ENCODE results near the gene ACTL9.
"Not testable (repeated sequence)": the region's sequence is repeated elsewhere in the genome, so short reads cannot be mapped to it uniquely, and the experiment has no call there.

The ACTL9 gene, protein sequence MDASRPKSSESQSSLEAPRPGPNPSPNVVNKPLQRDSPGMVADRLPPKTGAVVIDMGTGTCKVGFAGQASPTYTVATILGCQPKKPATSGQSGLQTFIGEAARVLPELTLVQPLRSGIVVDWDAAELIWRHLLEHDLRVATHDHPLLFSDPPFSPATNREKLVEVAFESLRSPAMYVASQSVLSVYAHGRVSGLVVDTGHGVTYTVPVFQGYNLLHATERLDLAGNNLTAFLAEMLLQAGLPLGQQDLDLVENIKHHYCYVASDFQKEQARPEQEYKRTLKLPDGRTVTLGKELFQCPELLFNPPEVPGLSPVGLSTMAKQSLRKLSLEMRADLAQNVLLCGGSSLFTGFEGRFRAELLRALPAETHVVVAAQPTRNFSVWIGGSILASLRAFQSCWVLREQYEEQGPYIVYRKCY

DNA sequence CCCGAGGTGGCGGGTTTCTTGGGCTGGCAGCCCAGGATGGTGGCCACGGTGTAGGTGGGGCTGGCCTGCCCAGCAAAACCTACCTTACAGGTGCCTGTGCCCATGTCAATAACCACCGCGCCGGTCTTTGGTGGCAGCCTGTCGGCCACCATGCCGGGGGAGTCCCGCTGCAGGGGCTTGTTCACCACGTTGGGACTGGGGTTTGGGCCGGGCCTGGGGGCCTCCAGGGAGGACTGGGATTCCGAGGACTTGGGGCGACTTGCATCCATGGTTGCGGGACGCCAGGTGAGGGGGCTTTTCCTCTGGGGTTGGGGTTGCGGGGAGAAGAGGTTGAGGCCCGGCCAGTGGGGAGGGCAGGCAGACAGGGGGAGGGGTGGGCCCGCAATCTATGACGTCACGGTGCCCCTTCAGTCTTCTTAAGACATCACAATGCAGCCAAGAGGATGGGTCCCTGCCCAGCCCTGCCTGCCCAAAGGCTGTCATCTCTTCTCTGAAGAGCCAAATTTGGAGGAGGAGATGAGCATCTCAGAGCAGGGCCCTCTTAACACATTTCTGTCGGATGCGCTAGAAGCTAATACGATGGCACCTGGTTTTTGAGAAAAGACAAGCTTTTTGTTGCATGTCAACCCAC lies at the start of gene ACTL9:
Gene ACTL9 (minus strand): TSS at position 363 of the 631 bp plus-strand sequence. CDS start 94 bp downstream, at position 269.
- no peak within 1 kb of the TSS for H3K4me3 ChIP-seq (ENCODE audit: low read length)
- no peaks in the 10 kb centered on the region for H3K79me2 ChIP-seq (ENCODE audit: control insufficient read depth, low read length)
- no peaks in the 10 kb centered on the region for H3K27me3 ChIP-seq (ENCODE audit: control insufficient read depth, low read length)
- no peaks in the 10 kb centered on the region for H3K9me2 ChIP-seq (replicated peaks; ENCODE audit: control insufficient read depth, low read length)
- no peaks in the 10 kb centered on the region for H3K4me1 ChIP-seq (ENCODE audit: control insufficient read depth, low read length)
- H3K9me3 ChIP-seq (ENCODE audit: control insufficient read depth, insufficient read depth, low read length), result no peaks in the 10 kb centered on the region
- H4K20me1 ChIP-seq (ENCODE audit: control insufficient read depth, insufficient read depth, low read depth, low read length), result no peaks in the 10 kb centered on the region
- H3K36me3 ChIP-seq (ENCODE audit: control insufficient read depth, low read length), result no peaks in the 10 kb centered on the region
- TF ChIP-seq EZH2phosphoT487 (IDR thresholded peaks at IDR 0.05; ENCODE audit: borderline replicate concordance, low read length), result no peak
- TF ChIP-seq, protein P1, sequence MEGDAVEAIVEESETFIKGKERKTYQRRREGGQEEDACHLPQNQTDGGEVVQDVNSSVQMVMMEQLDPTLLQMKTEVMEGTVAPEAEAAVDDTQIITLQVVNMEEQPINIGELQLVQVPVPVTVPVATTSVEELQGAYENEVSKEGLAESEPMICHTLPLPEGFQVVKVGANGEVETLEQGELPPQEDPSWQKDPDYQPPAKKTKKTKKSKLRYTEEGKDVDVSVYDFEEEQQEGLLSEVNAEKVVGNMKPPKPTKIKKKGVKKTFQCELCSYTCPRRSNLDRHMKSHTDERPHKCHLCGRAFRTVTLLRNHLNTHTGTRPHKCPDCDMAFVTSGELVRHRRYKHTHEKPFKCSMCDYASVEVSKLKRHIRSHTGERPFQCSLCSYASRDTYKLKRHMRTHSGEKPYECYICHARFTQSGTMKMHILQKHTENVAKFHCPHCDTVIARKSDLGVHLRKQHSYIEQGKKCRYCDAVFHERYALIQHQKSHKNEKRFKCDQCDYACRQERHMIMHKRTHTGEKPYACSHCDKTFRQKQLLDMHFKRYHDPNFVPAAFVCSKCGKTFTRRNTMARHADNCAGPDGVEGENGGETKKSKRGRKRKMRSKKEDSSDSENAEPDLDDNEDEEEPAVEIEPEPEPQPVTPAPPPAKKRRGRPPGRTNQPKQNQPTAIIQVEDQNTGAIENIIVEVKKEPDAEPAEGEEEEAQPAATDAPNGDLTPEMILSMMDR (IDR thresholded peaks at IDR 0.05; ENCODE audit: low read depth, low read length, poor library complexity, severe bottlenecking), result no peak
- no peak within 1 kb of the TSS for H3K4me2 ChIP-seq (ENCODE audit: low read length)
- H3K27ac ChIP-seq (ENCODE audit: low read depth, low read length), result no peak within 1 kb of the TSS
- no peaks in the 10 kb centered on the region for H3F3A ChIP-seq (ENCODE audit: control insufficient read depth, insufficient read depth)

DNA sequence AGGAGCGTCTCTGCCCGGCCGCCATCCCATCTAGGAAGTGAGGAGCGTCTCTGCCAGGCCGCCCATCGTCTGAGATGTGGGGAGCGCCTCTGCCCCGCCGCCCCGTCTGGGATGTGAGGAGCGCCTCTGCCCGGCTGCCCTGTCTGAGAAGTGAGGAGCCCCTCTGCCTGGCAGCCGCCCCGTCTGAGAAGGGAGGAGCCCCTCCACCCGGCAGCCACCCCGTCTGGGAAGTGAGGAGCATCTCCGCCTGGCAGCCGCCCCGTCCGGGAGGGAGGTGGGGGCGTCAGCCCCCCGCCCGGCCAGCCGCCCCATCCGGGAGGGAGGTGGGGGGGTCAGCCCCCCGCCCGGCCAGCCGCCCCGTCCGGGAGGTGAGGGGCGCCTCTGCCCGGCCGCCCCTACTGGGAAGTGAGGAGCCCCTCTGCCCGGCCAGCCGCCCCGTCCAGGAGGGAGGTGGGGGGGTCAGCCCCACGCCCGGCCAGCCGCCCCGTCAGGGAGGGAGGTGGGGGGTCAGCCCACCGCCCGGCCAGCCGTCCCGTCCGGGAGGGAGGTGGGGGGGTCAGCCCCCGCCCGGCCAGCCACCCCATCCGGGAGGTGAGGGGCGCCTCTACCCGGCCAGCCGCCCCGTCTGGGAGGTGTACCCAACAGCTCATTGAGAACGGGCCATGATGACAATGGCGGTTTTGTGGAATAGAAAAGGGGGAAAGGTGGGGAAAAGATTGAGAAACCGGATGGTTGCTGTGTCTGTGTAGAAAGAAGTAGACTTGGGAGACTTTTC lies 40.9 kb upstream of the ACTL9 start:
- H3K27ac ChIP-seq (ENCODE audit: low read depth, low read length); H3F3A ChIP-seq (ENCODE audit: control insufficient read depth, insufficient read depth); H3K4me1 ChIP-seq (ENCODE audit: control insufficient read depth, low read length); H3K27me3 ChIP-seq (ENCODE audit: control insufficient read depth, low read length); H3K4me2 ChIP-seq (ENCODE audit: low read length); H4K20me1 ChIP-seq (ENCODE audit: control insufficient read depth, insufficient read depth, low read depth, low read length); H3K9me3 ChIP-seq (ENCODE audit: control insufficient read depth, insufficient read depth, low read length); H3K4me3 ChIP-seq (ENCODE audit: low read length); H3K9me2 ChIP-seq (replicated peaks; ENCODE audit: control insufficient read depth, low read length); H3K36me3 ChIP-seq (ENCODE audit: control insufficient read depth, low read length); H3K79me2 ChIP-seq (ENCODE audit: control insufficient read depth, low read length): not testable (repeated sequence)

DNA sequence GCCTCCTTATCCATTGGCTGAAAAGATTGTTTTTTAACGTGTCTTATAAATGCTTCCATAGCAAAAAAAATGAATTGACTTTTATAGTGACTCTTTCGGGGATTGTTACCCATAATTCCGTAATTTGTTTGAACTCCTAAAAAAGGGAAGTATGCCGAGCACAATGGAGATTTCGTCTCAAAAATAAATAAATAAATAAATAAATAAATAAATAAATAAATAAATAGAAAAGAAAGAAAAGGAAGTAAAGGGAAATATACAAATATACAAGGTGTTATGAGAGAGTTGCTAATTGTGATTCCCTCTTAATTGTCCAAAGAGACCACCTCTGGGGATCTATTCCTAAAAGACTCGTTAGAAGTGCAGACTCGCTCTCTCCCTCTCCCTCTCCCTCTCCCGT lies 39.8 kb upstream of the ACTL9 start:
- no peaks in the 10 kb centered on the region for H3K36me3 ChIP-seq (ENCODE audit: control insufficient read depth, low read length)
- no peak overlapping the region for H3K27ac ChIP-seq (ENCODE audit: low read depth, low read length)
- no peaks in the 10 kb centered on the region for H3K9me2 ChIP-seq (replicated peaks; ENCODE audit: control insufficient read depth, low read length)
- no peak overlapping the region for H3K4me3 ChIP-seq (ENCODE audit: low read length)
- H3F3A ChIP-seq (ENCODE audit: control insufficient read depth, insufficient read depth), result no peaks in the 10 kb centered on the region
- no peaks in the 10 kb centered on the region for H3K4me1 ChIP-seq (ENCODE audit: control insufficient read depth, low read length)
- no peak for TF ChIP-seq EZH2phosphoT487 (IDR thresholded peaks at IDR 0.05; ENCODE audit: borderline replicate concordance, low read length)
- TF ChIP-seq, protein P1 (IDR thresholded peaks at IDR 0.05; ENCODE audit: low read depth, low read length, poor library complexity, severe bottlenecking), result no peak
- no peak overlapping the region for H3K4me2 ChIP-seq (ENCODE audit: low read length)
- no peaks in the 10 kb centered on the region for H4K20me1 ChIP-seq (ENCODE audit: control insufficient read depth, insufficient read depth, low read depth, low read length)
- H3K27me3 ChIP-seq (ENCODE audit: control insufficient read depth, low read length), result no peaks in the 10 kb centered on the region
- H3K79me2 ChIP-seq (ENCODE audit: control insufficient read depth, low read length), result no peaks in the 10 kb centered on the region
- no peaks in the 10 kb centered on the region for H3K9me3 ChIP-seq (ENCODE audit: control insufficient read depth, insufficient read depth, low read length)
